Naive thymus-derived CD4-positive, alpha-beta T cell (primary cell): ENCODE measurements around the gene HIGD2A. TPM values are rescaled to one million over a fixed set of nuclear protein-coding genes. Genes with fewer than 3 reads are reported as not detected.

ENCODE experiments used
- ATAC-seq: fragments of 150-1000 bp; cut with Tn5 transposase; 2 replicates; pipeline ENCODE4 v1.10.0; 2021; ENCODE audit warnings: mild to moderate bottlenecking, moderate library complexity
- CTCF ChIA-PET: fragments of 350-600 bp; sonication (Branson Sonifier 250); formaldehyde crosslinking; loops from one replicate; lab custom pipeline; 2021; ENCODE audit warnings: antibody characterized with exemption; lab: Charles Lee
- POLR2A ChIA-PET: fragments of 350-600 bp; sonication (Branson Sonifier 250); formaldehyde crosslinking; loops from one replicate; lab custom pipeline; 2021; ENCODE audit warnings: antibody characterized with exemption, inconsistent platforms; lab: Charles Lee
- DNase-seq, 9 donors: peaks; one replicate each; pipeline versions ENCODE4 v3.0.0 to v3.0.0-alpha.2; 2020 to 2022; ENCODE audit warnings: mixed read lengths in 1 of 9
- H3K27ac ChIP-seq: one replicate; pipeline ENCODE4 v1.7.0; 2013; ENCODE audit warnings: mild to moderate bottlenecking, low read depth, low read length, moderate library complexity
- H3K27me3 ChIP-seq, 2 donors: one replicate each; pipeline ENCODE4 v1.7.0; 2013; ENCODE audit warnings: low read length in 2 of 2, mild to moderate bottlenecking in 2 of 2, moderate library complexity in 2 of 2; ENCODE audit not compliant: control insufficient read depth in 2 of 2, insufficient read depth in 2 of 2
- H3K36me3 ChIP-seq, 3 experiments: 1 replicate in 2 of 3; 2 replicates in 1 of 3; pipeline ENCODE4 v1.7.0; 2013; ENCODE audit warnings: low read length in 3 of 3, mild to moderate bottlenecking in 3 of 3, moderate library complexity in 1 of 3; ENCODE audit not compliant: insufficient read depth in 3 of 3, control insufficient read depth in 2 of 3
- H3K4me1 ChIP-seq, 2 donors: one replicate each; pipeline ENCODE4 v1.7.0; 2013; ENCODE audit warnings: low read length in 2 of 2, mild to moderate bottlenecking in 2 of 2, moderate library complexity in 1 of 2; ENCODE audit not compliant: control insufficient read depth in 2 of 2, insufficient read depth in 2 of 2
- H3K4me3 ChIP-seq: 2 replicates; pipeline ENCODE4 v1.7.0; 2013; ENCODE audit warnings: mild to moderate bottlenecking, low read length
- H3K9me3 ChIP-seq, 3 experiments: 1 replicate in 2 of 3; 2 replicates in 1 of 3; pipeline ENCODE4 v1.7.0; 2013; ENCODE audit warnings: low read length in 3 of 3; ENCODE audit not compliant: control insufficient read depth in 2 of 3
- H3K27ac Mint-ChIP-seq, 9 donors: one replicate each; pipeline ENCODE4 v1.8.0; 2020 to 2022; ENCODE audit warnings: mixed read lengths in 9 of 9, mild to moderate bottlenecking in 8 of 9, moderate library complexity in 5 of 9, inconsistent platforms in 2 of 9
- H3K27me3 Mint-ChIP-seq, 5 donors: one replicate each; pipeline ENCODE4 v1.8.0; 2021 to 2022; ENCODE audit warnings: mixed read lengths in 5 of 5, mild to moderate bottlenecking in 1 of 5
- H3K36me3 Mint-ChIP-seq, 5 donors: one replicate each; pipeline ENCODE4 v1.8.0; 2020 to 2022; ENCODE audit warnings: mixed read lengths in 5 of 5, mild to moderate bottlenecking in 3 of 5, inconsistent platforms in 1 of 5
- H3K4me1 Mint-ChIP-seq, 7 donors: one replicate each; pipeline ENCODE4 v1.8.0; 2020 to 2022; ENCODE audit warnings: mixed read lengths in 7 of 7, mild to moderate bottlenecking in 3 of 7, inconsistent platforms in 1 of 7
- H3K4me3 Mint-ChIP-seq, 10 donors: one replicate each; pipeline ENCODE4 v1.8.0; 2020 to 2022; ENCODE audit warnings: mild to moderate bottlenecking in 10 of 10, mixed read lengths in 10 of 10, moderate library complexity in 6 of 10, inconsistent platforms in 2 of 10
- H3K9me3 Mint-ChIP-seq, 11 donors: one replicate each; pipeline ENCODE4 v1.8.0; 2020 to 2022; ENCODE audit warnings: mixed read lengths in 11 of 11, mild to moderate bottlenecking in 4 of 11, inconsistent platforms in 1 of 11, moderate library complexity in 1 of 11
- intact Hi-C, 2 donors: fragments of 100-400 bp; cut with micrococcal nuclease; formaldehyde crosslinking; loops; one replicate each; pipeline ENCODE4 v1.15.1; 2023
- polyA plus RNA-seq, 2 donors: library from polyadenylated mRNA; unstranded; fragments of 300-500 nt; fragmentation: Illumina TruSeq; gene quantifications; one replicate each; pipeline ENCODE4 v1.2.3, GENCODE V29; 2021
- total RNA-seq, 6 experiments: library from RNA in 5 of 6; stranded (reverse) in 5 of 6; gene quantifications; 1 replicate in 5 of 6; 2 replicates in 1 of 6; pipeline ENCODE4 v1.2.3 and lab custom pipeline; 2021 to 2026

The HIGD2A gene
- total and polyA plus RNA-seq, 7 experiments from 2014 or later, result 86.8 to 282 (median 114) TPM

- ATAC-seq (no peak), DNase-seq (no peak)
- Mint-ChIP-seq H3K27me3 (no peaks in the 10 kb centered on the region), H3K36me3 (peaks cover 0 to 17% (median 0%) of the 10 kb centered on the region in 5 donors), H3K4me1 (peaks cover 0 to 6% (median 0%) of the 10 kb centered on the region in 7 donors), H3K27ac (peak overlapping the region in 1 of 9 donors; percentile 22), H3K9me3 (no peaks in the 10 kb centered on the region), H3K4me3 (no peak overlapping the region)
- Histone ChIP-seq H3K27ac (no peak overlapping the region), H3K27me3 (no peaks in the 10 kb centered on the region), H3K4me3 (no peak overlapping the region), H3K4me1 (no peaks in the 10 kb centered on the region), H3K36me3 (peaks cover 0 to 46% (median 0%) of the 10 kb centered on the region in 3 experiments), H3K9me3 (no peaks in the 10 kb centered on the region)
- ChIA-PET POLR2A (interaction anchor here (0.6 to 0.9 kb wide), 2 partner anchors 52 to 252 kb away, joined by 3 to 4 read pairs; no protein-coding TSS in a partner anchor), CTCF (no interaction called here)
- intact Hi-C loops, result no loop called here
These were observed 6.5 kb downstream of the HIGD2A start for GRCh38 chr5:176394881-176395675.

GRCh38 chr5:176396330-176396729 is 7.8 kb downstream of the HIGD2A start:
- H3K27ac Mint-ChIP-seq, result peak overlapping the region in 3 of 9 donors; percentile 35 to 62 (median 58)
- DNase-seq, result no peak

GRCh38 chr5:176397736-176398420 is 9.3 kb downstream of the HIGD2A start:
- POLR2A ChIA-PET, result no interaction called here
- no peaks in the 10 kb centered on the region for H3K9me3 Mint-ChIP-seq
- CTCF ChIA-PET, result no interaction called here
- no peak overlapping the region for H3K4me3 Mint-ChIP-seq
- H3K27me3 ChIP-seq, result no peaks in the 10 kb centered on the region
- intact Hi-C loops, result no loop called here
- no peaks in the 10 kb centered on the region for H3K4me1 Mint-ChIP-seq
- peaks cover 0 to 39% (median 0%) of the 10 kb centered on the region in 3 experiments for H3K36me3 ChIP-seq
- DNase-seq (no peak), ATAC-seq (no peak)
- peaks cover 0 to 21% (median 0%) of the 10 kb centered on the region in 5 donors for H3K36me3 Mint-ChIP-seq
- H3K27ac Mint-ChIP-seq, result peak overlapping the region in 2 of 9 donors; percentile 19 to 51
- H3K27me3 Mint-ChIP-seq, result no peaks in the 10 kb centered on the region
- no peak overlapping the region for H3K27ac ChIP-seq
- H3K9me3 ChIP-seq, result no peaks in the 10 kb centered on the region
- H3K4me3 ChIP-seq, result no peak overlapping the region
- no peaks in the 10 kb centered on the region for H3K4me1 ChIP-seq

More at GRCh38 chr5:176396330-176396729, 7.8 kb downstream of the HIGD2A start:
- no peak overlapping the region for H3K4me3 ChIP-seq
- POLR2A ChIA-PET, result interaction anchor here (0.6 kb wide), 1 partner anchor 122 kb away, joined by 3 read pairs; no protein-coding TSS in a partner anchor
- peaks cover 0 to 3% (median 0%) of the 10 kb centered on the region in 7 donors for H3K4me1 Mint-ChIP-seq
- H3K27me3 ChIP-seq, result no peaks in the 10 kb centered on the region
- H3K27ac ChIP-seq, result no peak overlapping the region
- peaks cover 0 to 17% (median 0%) of the 10 kb centered on the region in 5 donors for H3K36me3 Mint-ChIP-seq
- no peaks in the 10 kb centered on the region for H3K9me3 Mint-ChIP-seq
- CTCF ChIA-PET, result no interaction called here
- H3K4me3 Mint-ChIP-seq, result no peak overlapping the region
- intact Hi-C loops, result no loop called here
- H3K36me3 ChIP-seq, result peaks cover 0 to 46% (median 0%) of the 10 kb centered on the region in 3 experiments
- H3K4me1 ChIP-seq, result no peaks in the 10 kb centered on the region
- ATAC-seq, result no peak
- no peaks in the 10 kb centered on the region for H3K27me3 Mint-ChIP-seq
- no peaks in the 10 kb centered on the region for H3K9me3 ChIP-seq

GRCh38 chr5:176400382-176401156 is 12.0 kb downstream of the HIGD2A start:
- no peak overlapping the region for H3K27ac ChIP-seq
- Mint-ChIP-seq H3K27me3 (no peaks in the 10 kb centered on the region), H3K4me3 (no peak overlapping the region), H3K36me3 (peaks cover 0 to 17% (median 0%) of the 10 kb centered on the region in 5 donors), H3K27ac (no peak overlapping the region), H3K9me3 (no peaks in the 10 kb centered on the region), H3K4me1 (no peaks in the 10 kb centered on the region)
- H3K4me1 ChIP-seq, result no peaks in the 10 kb centered on the region
- POLR2A ChIA-PET, result interaction anchor here (0.6 kb wide), 1 partner anchor 123 kb away, joined by 4 read pairs; no protein-coding TSS in a partner anchor
- H3K36me3 ChIP-seq, result peaks cover 0 to 36% (median 0%) of the 10 kb centered on the region in 3 experiments
- CTCF ChIA-PET, result no interaction called here
- intact Hi-C loops, result no loop called here
- no peak overlapping the region for H3K4me3 ChIP-seq
- ATAC-seq (peak; percentile 24), DNase-seq (no peak)
- no peaks in the 10 kb centered on the region for H3K9me3 ChIP-seq
- no peaks in the 10 kb centered on the region for H3K27me3 ChIP-seq

GRCh38 chr5:176401281-176402205 is 13.0 kb downstream of the HIGD2A start:
- no peaks in the 10 kb centered on the region for H3K9me3 Mint-ChIP-seq
- H3K4me1 ChIP-seq, result no peaks in the 10 kb centered on the region
- peaks cover 0 to 16% (median 0%) of the 10 kb centered on the region in 5 donors for H3K36me3 Mint-ChIP-seq
- ChIA-PET CTCF (no interaction called here), POLR2A (interaction anchor here (0.6 kb wide), 1 partner anchor 122 kb away, joined by 4 read pairs; no protein-coding TSS in a partner anchor)
- no peak overlapping the region for H3K4me3 Mint-ChIP-seq
- intact Hi-C loops, result no loop called here
- peak overlapping the region in 2 of 9 donors; percentile 32 to 60 for H3K27ac Mint-ChIP-seq
- H3K27ac ChIP-seq, result no peak overlapping the region
- H3K27me3 ChIP-seq, result no peaks in the 10 kb centered on the region
- no peaks in the 10 kb centered on the region for H3K27me3 Mint-ChIP-seq
- no peaks in the 10 kb centered on the region for H3K4me1 Mint-ChIP-seq
- no peaks in the 10 kb centered on the region for H3K9me3 ChIP-seq
- H3K36me3 ChIP-seq, result peaks cover 0 to 44% (median 0%) of the 10 kb centered on the region in 3 experiments
- H3K4me3 ChIP-seq, result no peak overlapping the region
- ATAC-seq (no peak), DNase-seq (no peak)
